Activated CD4-positive, alpha-beta T cell treated with anti-CD3 and anti-CD28 coated beads, Interleukin-2, Interleukin-6, amounts not matched to agents 100 ng/mL and 50 ng/mL, durations not matched to agents 16 hours and 8 hours (primary cell): Measurements from ENCODE around the gene GAR1.
"Not testable (repeated sequence)": the region's sequence is repeated elsewhere in the genome, so short reads cannot be mapped to it uniquely, and the experiment has no call there.

Experiments
- DNase-seq: peaks from one replicate; pipeline ENCODE4 v3.0.0-alpha.2; 2020

Gene GAR1

DNA sequence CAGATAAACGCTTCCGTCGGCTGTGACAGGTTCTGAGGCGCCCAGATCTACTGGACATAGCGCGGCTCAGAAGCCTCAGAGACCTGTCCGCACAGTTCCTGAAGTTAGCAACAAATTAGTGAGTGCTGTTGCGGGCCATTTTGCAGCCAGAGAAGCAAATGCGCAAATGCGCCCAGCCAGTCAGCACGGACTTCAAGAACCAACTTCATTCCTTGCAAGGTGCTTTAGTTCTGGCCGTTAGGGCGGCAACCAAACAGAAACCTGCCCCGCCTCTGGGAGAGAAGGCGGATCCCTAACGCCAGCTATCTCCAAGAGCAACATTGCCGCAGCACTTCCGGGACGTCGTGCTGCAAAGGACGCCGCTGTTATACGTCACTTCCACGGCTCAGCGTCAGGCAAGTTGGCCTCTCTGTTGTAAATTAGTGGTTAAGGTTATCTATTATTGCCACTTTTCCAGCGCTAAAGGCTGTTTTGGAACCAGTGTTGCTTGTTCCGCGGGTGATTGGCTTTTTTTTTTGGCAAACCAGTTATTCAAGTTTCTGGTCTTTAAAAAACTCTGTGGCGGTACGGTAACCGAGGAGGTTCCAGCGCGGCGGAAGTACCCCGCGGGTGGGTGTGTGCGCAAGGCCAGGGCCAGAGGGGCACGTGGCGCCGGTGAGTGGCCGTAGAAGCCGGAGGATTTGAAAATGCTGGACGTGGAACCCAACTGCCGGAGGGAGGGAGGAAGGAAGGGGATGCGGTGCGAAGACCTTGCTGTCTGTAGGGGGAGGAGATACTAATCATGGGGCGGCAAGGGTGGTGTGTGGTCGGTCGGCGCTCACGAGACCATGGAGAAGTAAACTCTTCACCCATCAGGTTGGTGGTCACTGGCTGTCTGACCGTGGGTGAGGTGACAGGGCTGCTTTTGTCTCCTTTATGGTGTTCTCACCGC is at the start of gene GAR1:
Gene GAR1, plus strand, starts transcription at position 612 of the 931 bp plus-strand sequence. CDS start 403 bp downstream, outside the sequence.
- DNase-seq: peak; percentile 94

DNA sequence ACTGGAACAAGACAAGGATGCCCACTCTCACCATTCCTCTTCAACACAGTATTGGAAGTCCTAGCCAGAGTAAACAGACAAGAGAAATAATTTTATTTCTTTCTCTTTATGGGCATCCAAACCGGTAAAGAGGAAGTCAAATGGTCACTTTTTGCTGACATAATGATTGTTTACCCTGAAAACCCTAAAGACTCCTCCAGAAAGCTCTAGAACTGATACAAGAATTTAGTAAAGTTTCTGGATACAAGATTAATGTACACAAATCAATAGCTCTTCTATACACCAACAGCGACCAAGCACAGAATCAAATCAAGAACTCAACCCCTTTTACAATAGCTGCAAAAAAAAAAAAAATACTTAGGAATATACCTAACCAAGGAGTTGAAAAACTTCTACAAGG is 33.5 kb upstream of the GAR1 start:
- DNase-seq: not testable (repeated sequence)

DNA sequence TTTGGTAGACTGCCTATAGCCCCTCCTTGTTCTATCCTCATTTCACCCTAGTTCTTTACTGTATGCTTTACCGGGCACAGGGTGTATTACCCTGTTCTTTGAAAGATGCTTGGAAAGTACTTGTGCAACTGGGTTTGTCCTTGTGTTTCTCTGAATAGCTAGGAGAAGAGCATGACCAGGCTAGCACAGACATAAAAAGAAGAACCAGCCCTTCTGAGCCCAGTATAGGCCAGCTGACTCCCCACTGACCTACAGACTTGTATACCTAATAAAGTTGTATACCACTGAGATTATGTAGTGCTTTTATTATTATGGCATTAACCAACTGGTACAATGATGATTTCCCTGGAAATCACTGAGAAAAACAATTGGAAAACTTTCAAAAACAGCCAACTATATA is 28.7 kb upstream of the GAR1 start:
- DNase-seq: no peak

DNA sequence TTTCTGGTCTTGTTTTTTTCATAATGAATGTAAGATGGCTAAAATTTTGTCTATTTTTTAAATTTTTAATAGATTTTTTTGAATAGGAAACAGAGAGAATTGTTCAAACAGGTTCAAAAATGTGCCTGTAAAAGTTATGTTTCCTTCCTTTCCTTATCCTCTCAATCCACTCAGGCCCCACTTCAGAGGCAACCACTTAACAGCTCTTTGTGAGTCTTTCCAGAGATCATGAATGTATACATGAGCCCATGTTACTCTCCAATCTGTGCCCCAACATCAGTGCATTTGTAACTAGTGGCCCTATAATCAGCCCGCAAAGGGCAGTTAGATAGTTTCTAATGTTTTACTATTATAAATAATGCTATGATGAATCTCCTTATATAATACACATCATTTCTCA is 27.8 kb upstream of the GAR1 start:
- DNase-seq: no peak

DNA sequence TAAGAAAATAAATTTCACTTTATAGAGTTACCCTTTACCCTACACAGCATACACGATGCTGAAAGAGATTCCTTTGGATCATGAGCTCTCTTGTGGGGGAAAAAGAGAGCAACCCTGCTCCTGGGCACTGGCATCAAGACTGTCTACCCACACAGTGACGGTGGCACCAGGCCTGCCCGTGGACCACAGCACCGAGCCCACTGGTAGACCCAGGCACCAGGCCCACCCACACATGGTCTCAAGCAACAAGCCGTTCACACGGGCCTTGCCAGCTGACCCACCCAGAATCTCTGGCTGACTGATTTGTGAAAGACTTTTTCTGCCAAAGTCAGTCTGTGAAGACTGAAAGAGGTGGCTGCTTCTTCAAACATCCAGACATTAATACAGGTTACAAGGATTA is 20.5 kb upstream of the GAR1 start:
- DNase-seq: no peak

DNA sequence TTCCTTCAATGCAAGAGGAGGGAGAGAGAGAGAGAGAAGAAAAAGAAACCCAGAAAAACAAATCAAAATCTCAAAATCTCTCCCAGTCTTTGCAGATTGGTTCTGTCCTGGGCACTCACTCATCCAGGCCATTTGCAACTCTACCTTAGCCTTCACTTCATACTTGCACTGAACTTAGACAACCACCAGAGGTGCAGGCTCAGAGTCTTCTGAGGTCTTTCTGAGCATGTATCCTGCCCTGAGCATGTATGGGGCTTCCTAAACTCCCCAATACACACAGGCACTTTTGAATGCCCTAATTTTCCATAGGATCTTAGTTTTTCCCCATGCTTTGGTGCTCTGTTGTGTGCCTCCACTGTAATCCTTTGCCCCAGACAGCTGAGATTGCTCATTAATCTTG is 16.7 kb upstream of the GAR1 start:
- DNase-seq: no peak

DNA sequence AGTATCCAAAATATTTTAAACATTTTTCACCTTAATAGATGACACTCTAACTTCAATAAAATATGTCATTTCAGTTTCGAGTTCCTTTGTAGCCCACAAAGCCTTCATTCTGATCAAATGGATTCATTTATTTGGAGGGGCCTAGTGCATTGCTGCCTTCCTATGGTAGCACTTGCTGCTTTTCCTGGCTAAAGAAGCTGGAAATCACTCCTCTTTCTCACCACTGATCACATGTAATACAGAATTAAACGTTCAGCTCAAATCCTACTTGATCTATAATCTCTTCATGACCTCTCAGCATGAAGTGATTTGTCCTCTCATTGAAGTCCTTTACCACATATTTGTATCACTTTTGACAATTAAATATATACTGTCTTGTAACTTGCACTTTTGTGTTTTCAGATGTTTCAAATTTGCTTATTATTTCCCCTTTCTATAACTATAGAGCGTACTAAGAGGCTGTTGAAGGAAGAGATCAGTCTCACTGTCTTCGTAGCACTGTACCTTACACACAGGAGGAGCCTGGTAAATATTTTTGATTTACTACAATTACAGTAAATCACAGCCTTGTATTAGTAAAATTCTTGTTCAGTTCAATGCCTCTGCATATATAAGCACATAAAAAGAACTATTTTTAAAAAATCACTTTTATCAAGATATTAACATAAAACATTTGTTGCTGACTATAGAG is 14.3 kb upstream of the GAR1 start:
- no peak for DNase-seq

DNA sequence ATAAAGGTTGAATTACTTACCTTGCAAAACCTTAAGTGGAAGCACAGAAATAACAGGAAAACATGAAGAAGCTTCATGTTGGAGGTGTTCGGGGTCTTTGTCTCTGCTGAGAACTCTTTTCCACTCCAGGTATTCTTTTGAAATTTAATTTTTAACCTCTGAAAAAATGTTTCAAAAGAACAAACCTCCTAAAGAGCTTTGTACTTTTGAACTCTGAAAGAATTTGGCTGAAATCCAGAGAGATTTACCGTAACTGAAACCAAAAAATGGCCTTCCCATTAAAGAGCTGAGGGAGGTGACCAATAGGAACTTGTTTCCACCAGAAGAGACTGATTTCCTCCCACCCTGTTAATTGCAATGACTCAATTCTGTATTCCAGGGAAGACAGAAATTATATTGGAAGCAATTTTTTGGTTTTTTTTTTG is 13.7 kb upstream of the GAR1 start, which contains the start of gene CFI:
Gene CFI, minus strand, starts transcription at position 105 of the 425 bp plus-strand sequence. Its CDS starts 28 bp downstream, at position 77.
- no peak for DNase-seq

DNA sequence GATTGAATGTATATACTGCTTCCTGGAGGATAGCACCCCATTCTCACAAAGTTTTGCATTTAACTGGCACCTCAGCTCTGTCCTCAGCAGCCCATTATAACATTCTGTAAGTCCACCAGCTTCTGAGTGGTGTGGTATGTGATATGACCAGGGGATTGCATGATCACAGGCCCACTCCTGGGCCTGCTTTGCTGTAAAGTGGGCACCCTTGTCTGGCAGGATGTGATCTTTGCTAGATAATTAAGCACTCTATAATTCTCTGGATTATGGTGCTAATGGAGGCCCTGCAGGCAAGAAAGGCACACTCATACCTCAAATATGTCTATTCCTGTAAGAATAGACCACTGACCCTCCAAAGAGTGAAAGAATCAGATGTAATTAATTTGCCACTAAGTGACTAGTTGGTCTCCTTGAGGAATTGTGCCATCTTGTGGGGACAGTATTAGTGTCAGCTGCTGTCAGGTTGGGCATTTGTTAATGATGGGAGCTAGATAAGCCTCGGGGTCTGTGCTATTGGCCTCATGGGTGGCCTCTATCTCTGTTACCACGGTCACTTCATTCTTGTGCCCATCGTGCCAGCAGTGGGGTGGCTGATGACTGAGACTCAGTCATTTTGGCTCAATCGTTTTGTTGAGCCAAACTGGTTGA is 11.5 kb upstream of the GAR1 start:
- peak; percentile 33 for DNase-seq

DNA sequence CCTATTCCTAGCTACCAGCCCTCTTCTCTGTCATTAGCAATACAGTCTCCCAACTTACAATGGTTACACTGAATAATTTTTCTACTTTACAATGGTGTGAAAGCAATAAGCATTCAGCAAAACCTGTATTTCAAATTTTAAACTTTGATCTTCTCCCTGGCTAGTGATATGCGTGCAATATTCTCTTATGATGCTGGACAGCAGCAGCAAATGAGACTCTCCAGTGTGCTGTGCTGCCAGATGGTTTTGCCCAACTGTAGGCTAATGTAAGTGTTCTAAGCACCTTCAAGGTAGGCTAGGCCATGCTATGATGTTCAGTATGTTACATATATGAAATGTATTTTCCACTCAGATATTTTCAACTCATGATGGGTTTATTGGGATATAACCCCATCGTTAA is 5.9 kb upstream of the GAR1 start:
- no peak for DNase-seq

DNA sequence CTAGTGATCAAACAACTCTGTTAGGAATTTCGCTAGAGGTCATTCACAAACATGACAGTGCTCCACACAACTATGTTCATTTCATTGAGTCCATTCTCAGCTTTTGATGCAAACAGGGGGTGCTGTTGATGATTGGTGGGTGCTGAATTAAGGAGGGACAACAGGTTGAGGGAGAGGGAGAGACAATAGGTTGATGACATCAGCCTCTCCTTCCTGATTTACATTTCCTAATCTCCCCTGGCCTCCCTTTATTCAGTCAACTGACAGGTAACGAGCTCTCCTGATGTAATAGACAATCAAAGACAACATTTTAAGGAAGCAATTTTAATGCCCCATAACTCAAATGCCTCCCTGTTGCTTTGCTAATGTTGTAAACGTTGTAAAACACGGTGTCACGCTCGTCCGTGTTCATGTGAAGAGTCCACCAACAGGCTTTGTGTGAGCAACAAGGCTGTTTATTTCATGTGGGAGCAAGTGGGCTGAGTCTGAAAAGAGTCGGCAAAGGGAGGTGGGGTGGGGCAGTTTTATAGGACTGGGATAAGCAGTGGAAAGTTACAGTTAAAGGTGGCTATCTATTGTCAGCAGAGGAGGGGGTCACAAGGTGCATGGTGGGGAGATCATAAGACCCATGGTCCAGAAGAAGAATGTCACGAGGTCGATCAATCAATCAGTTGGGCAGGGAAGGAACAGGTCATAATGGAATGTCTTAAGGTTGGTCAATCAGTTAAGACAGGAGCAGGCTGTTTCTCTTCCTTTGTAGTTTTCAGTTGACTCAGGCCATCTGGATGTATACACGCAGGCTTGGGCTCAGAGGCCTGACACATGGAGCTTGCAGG is 4.8 kb upstream of the GAR1 start:
- no peak for DNase-seq

DNA sequence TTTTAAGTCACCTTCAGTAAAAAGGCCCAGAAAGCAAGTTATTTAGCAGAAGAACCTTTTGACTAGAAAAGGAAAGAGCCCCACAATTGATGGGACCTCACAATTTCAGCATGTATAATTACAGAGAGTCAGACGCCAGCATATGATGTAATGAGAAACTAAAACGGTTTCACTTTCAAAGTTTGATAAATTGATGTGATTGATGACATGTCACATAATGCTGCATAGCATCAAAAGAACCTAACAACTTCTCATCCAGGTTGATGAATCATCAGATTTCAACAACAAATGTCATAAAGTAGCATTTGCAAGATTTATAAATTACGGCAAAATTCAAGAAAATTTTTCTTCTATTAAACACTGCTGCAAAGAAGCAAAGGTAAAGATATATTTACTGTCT is 3.9 kb upstream of the GAR1 start:
- no peak for DNase-seq

DNA sequence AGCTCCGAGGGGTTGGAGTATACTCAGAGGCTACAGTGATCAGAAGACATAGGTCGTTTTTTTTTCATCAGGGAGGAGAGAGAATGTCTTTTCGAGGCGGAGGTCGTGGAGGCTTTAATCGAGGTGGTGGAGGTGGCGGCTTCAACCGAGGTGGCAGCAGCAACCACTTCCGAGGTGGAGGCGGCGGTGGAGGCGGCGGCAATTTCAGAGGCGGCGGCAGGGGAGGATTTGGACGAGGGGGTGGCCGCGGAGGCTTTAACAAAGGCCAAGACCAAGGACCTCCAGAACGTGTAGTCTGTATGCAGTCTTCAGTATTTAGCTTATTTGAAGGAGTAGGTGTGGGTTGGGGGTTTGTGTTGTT is 500 bp downstream of the GAR1 start:
- DNase-seq: peak; percentile 51

DNA sequence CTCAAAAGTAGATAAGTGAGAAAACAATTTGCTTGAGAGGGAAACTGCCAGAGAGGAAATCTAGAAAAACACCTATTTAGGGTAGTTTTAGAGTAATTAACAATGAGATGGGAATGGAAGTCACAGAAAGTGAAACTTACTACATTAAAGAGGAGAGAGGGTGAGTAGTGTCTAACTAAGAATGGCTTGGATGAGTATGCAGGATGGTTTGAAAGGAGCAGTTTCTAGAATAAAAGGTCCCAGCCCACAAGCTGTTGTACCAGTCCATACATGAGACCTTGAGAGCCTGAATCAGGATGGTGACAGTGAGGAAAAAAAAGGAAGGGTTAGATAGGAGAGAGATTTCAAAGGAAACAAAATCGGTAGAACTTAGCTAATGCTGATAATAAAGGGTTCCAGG is 1.3 kb downstream of the GAR1 start:
- peak; percentile 44 for DNase-seq

DNA sequence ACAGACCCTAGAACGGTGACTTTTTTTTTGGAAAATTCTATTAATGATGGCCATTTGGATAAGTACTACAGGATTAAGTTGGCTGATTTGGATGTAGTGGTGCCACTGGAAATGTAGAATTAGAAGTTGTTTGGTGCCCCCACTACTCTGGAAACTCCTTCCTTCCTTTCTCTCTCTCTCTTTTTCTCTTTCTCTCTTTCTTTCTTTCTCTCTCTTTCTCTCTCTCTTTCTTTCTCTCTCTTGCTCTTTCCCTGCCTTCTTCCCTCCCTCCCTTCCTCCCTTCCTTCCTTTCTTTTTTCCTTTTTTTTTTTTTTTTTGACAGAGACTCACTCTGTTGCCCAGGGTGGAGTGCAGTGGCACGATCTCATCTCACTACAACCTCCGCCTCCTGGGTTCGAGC is 2.7 kb downstream of the GAR1 start:
- DNase-seq: no peak

DNA sequence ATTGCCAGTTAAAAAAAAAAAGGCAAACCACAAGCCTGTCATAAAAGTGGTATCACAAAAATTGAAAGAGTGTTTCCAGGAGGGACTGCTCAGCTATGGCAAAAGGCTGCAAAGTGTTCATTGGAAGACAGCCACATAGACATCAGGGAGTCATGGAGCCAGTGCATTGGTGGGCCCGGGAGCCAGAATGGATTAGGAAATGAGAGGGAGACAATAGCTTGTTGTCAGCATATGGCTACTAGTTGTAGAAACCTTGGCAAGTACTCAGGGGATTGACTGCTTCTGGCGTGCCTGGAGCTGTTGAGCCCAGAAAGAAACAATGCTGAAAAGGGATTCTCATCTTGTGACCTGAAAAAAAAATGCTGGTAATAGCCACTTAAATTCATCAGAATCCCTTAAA is 5.0 kb downstream of the GAR1 start:
- no peak for DNase-seq

DNA sequence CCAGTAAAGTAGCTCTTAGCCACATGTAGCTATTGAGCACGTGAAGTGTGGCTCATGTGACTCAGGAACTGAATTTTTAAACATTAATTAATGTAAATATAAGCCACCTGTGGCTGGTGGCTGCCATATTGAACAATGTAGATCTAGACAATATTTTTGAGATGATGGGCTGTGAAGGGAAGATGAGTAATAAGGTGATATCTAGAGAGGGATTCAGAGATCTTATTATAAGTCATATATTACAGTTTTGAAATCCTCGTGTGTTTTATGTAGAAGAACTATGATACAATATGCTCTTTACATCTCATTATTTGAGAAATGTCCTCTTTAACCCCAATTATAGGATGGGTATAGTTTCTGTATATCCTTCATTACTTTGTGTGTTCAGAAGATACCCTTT is 5.6 kb downstream of the GAR1 start:
- peak; percentile 42 for DNase-seq

DNA sequence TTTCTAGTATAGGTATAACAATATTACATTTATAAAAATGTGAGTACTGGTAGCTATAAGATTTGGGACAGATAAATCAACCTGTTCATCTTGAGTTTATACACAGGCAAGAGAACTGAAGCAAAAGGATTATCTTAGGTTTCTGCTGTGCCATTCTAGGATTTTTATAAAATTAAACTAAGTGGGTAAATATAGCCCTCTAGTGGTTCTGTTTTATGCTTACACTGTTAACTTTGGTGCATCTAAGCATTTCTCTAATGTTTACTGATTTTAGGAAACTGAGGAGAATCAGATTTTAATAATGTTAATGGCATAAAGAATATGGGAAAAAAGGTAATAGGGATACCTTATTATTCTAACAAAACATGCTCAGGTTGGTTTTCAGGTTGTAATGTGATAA is 11.2 kb downstream of the GAR1 start:
- DNase-seq: peak; percentile 13

DNA sequence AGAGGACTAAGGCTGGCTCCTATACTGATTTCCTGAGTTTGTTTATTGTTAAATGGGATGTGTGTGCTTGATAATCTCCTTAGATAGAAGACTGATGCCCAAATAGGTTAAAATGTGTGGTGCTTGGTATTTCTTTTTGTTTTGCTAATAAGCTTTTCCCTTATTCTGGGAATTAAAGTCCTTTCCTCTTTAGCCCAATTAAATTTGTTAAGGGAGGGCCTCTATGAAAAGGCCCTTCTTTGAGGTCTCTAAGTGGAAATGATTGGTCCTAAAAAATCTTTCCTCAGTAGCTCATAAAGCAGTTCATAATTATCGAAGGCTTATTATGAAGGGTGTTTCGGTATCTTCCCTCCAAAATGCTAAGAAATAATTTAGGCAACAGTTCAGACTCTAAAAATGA is 12.1 kb downstream of the GAR1 start, which contains the start of gene RRH:
Gene RRH, plus strand, starts transcription at position 301 of the 400 bp plus-strand sequence. Its CDS starts 56 bp downstream, at position 357.
- no peak for DNase-seq

DNA sequence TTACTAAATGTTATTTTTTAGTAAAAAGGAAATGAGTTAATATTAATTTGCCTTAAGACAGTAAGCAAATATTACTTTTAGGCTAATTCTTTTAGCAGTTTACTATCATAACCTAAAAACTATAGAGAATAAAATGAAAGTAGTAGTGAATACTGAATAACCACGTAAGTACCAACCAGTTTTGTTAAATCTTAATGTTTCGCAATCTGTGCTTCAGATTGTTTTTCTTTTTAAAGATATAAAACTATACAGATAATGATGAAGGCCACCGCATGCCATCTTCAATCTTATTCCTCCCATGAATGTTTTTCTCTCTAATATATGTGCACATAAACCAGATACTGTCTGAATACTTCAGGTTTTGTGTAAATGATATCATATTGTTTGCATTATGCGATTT is 18.2 kb downstream of the GAR1 start:
- no peak for DNase-seq

DNA sequence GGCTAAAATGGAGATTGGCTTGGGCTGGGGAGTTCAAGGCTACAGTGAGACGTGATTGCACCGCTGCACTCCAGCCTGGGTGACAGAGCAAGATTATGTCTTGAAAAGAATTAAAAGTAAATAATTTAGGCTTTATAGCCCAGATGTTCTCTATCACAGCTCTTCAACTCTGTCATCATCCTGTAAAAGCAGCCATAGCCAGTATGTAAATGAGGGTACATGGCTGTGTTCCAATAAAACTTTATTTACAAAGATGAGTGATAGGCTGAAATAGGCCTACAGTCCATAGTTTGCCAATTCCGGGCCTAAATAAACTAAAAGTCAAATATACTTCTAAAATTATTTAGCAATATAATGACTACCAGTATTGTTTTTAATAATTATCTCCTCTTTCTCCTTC is 21.4 kb downstream of the GAR1 start:
- DNase-seq: no peak

DNA sequence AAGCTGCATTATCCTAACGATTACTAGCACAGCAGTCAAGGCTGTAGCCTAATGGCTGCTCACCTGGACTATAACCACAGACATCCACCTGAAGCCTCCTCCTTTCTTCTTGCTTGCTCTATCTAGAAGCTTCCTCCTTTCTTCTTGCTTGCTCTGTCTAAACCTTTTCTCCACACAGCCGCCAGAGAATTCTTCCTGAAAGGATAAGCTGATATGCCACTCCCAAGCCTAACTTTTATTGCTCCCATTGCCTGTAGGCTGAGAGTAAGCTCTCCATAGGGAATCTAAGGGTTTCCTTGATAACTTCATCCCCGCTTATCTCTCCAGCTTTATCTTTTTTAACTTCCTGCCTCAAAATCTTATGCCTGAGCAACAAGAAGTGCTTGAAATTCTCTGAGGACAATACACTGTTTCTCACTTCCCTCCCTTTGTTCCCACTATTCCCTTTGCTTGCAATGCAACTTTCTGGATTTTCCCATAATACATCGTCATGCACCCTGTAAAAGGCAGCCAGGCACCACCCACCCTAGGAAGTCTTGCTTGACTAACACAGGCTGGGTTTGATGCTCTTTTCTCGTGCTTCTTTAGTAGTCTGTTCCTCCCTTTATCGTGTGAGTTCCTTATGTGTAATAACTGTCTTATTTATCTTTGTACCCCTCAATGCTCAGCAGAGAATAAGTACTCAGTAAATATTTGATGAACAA is 31.0 kb downstream of the GAR1 start:
- DNase-seq: no peak
